ENCODE measurements around the gene ATOH8.

- TF ChIP-seq EZH2 (IDR thresholded peaks at IDR 0.05; ENCODE audit: insufficient read depth, poor library complexity, severe bottlenecking) (no peak), EZH2phosphoT487 (IDR thresholded peaks at IDR 0.05; ENCODE audit: insufficient read depth, low read depth) (no peak)
Observed at GRCh38 chr2:85728883-85729824, 24.6 kb upstream of the ATOH8 start.

Data from GM23248 (cell line).